Lower leg skin (tissue), 4 donors: Measurements from ENCODE around the gene FRAS1. TPM values are rescaled to one million over a fixed set of nuclear protein-coding genes. Genes with fewer than 3 reads are reported as not detected.
A peak's percentile ranks its signal among the peaks of the same experiment; 100 is the strongest.

Experiments used
- DNase-seq, 2 donors: peaks; one replicate each; pipeline ENCODE4 v3.0.0-alpha.2; 2019; ENCODE audit warnings: low spot score in 2 of 2
- H3K4me3 ChIP-seq: fragments of 200-600 bp; sonication (generic); 2 replicates; pipeline ENCODE4 v1.5.1; 2017; ENCODE audit warnings: mild to moderate bottlenecking, low read depth; ENCODE audit not compliant: poor library complexity, severe bottlenecking
- POLR2A ChIP-seq, 2 donors: fragments of 450-650 bp; IDR thresholded peaks; one replicate each; pipeline ENCODE4 v1.6.1; 2016 to 2017; ENCODE audit warnings: antibody characterized with exemption in 2 of 2, mild to moderate bottlenecking in 1 of 2, moderate library complexity in 1 of 2
- WGBS, 2 donors: methylation state at CpG; one replicate each; pipeline ENCODE4 v1.1.5; 2018; 5-methylcytosine and 5-hydroxymethylcytosine counted together
- intact Hi-C: fragments of 100-400 bp; cut with DNase I; formaldehyde crosslinking; loops from one replicate; pipeline ENCODE4 v1.15.0; 2023; ENCODE audit warnings: low total_unique reads
- total RNA-seq, 4 donors: library from RNA; depleted of rRNA; stranded (reverse); fragments of >200 nt; gene quantifications; one replicate each; pipeline ENCODE4 v1.1.0, GENCODE V29; 2016
- TF ChIP-seq, protein P1 (sequence below), 3 donors: fragments of 450-650 bp; IDR thresholded peaks; one replicate each; pipeline ENCODE4 v1.5.1; 2016; ENCODE audit warnings: antibody characterized with exemption in 3 of 3, mild to moderate bottlenecking in 3 of 3, moderate library complexity in 2 of 3

Gene FRAS1
- total RNA-seq, 4 donors from 2014 or later, result 0.83 to 5.3 (median 3.0) TPM

DNA sequence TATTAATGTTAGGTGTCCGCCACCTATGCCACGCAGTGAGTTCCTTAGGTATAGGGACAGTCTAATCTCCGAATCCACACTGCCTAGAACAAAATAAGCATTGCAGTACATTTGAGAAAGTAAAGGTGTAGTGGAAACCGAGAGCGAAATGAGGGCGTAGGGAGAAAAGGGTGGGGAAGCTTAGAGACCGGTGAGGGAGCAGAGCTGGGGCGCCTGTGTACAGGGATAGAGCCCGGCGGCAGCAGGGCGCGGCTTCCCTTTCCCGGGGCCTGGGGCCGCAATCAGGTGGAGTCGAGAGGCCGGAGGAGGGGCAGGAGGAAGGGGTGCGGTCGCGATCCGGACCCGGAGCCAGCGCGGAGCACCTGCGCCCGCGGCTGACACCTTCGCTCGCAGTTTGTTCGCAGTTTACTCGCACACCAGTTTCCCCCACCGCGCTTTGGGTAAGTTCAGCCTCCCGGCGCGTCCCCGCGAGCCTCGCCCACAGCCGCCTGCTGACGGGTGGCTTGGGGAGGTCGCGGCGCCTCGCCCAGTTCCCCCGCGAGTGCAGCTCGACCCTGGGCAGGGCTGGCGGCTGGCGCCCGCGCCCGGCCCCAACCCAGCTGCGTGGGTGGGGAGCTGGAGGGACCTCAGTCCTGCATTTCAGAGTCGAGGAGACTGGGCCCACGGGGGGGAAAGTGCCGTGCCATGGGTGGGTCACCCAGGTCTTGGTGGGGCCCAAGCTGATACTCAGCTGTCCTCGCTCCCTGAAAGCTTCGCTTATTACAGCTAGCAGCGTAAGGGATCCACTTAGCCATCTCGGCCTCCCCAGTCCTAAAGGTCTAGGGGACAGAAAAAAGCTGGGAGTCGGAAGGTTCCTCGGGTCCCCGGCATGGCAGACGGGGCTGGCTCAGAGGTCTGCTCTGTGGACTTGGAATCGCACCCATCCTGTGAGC is 494.6 kb downstream of the FRAS1 start, which contains the start of gene ANXA3:
Gene ANXA3 (plus strand): TSS at position 351 of the 932 bp plus-strand sequence. CDS start 2,704 bp downstream, outside the sequence.
- WGBS, 2 donors, result 6 to 9% methylated on average over 37 to 45 of the region's 65 CpGs
- intact Hi-C loops, result no loop called here
- peak in 1 of 2 donors; percentile 88 for DNase-seq
- TF ChIP-seq POLR2A (IDR thresholded peaks at IDR 0.05), result no peak
- TF ChIP-seq, protein P1, sequence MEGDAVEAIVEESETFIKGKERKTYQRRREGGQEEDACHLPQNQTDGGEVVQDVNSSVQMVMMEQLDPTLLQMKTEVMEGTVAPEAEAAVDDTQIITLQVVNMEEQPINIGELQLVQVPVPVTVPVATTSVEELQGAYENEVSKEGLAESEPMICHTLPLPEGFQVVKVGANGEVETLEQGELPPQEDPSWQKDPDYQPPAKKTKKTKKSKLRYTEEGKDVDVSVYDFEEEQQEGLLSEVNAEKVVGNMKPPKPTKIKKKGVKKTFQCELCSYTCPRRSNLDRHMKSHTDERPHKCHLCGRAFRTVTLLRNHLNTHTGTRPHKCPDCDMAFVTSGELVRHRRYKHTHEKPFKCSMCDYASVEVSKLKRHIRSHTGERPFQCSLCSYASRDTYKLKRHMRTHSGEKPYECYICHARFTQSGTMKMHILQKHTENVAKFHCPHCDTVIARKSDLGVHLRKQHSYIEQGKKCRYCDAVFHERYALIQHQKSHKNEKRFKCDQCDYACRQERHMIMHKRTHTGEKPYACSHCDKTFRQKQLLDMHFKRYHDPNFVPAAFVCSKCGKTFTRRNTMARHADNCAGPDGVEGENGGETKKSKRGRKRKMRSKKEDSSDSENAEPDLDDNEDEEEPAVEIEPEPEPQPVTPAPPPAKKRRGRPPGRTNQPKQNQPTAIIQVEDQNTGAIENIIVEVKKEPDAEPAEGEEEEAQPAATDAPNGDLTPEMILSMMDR (IDR thresholded peaks at IDR 0.05), result no peak
- peak within 1 kb of the TSS; percentile 32 for H3K4me3 ChIP-seq

DNA sequence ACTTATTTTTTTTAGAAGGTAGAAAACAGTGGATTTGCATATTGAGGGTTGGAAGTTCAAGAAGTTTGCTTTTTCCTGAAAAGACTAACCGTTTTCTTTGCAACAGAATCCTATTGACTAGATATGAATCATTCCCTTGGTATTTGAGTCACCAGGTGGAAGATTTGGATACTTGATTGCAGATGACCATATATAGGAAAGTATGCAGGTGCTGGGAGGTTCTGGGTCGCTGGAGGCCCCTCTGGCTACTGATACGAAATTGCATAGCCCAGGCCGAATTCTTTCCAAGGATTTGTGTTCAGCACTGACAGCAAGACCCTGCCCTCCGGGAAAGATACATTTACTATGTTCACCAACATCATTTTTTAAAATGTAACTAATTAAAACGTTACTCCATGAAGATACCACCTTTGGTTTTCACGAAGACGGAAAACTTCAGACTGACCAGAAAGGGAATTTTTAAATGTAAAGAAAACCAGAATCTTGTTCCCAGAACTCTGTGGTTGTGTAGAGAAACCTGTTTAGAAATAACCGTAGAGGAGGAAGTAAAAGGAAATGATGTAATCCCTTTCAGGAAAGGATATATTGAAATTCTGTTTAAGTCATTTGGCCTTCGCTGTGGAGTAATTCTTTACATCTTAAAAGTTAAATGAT is 495.4 kb downstream of the FRAS1 start:
- peak overlapping the region; percentile 32 for H3K4me3 ChIP-seq
- TF ChIP-seq, protein P1 (IDR thresholded peaks at IDR 0.05), result no peak
- no peak for TF ChIP-seq POLR2A (IDR thresholded peaks at IDR 0.05)
- intact Hi-C loops, result no loop called here
- no peak for DNase-seq
- WGBS, 2 donors, result 50 to 51% methylated on average over 10 of the region's 10 CpGs

DNA sequence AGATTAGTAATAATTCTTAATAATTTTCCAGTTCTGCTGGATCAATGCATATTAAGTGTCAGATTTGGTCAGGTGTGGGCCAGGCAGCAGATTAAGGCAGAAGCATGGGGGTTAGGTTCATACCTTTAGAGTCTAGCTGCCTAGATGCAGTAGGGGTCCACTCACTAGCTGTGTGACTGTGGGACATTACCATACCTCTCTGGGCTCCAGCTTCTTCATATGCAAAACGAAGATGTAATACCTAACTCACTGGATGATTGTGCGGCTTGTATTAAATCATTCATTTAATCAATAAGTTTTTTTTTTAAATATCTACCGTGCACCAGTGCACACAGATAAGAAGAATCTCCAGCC is 495.9 kb downstream of the FRAS1 start:
- WGBS, 2 donors, result 92 to 94% methylated on average over 3 of the region's 3 CpGs
- intact Hi-C loops, result no loop called here
- TF ChIP-seq, protein P1 (IDR thresholded peaks at IDR 0.05), result no peak
- TF ChIP-seq POLR2A (IDR thresholded peaks at IDR 0.05), result no peak
- no peak overlapping the region for H3K4me3 ChIP-seq
- DNase-seq, result no peak

DNA sequence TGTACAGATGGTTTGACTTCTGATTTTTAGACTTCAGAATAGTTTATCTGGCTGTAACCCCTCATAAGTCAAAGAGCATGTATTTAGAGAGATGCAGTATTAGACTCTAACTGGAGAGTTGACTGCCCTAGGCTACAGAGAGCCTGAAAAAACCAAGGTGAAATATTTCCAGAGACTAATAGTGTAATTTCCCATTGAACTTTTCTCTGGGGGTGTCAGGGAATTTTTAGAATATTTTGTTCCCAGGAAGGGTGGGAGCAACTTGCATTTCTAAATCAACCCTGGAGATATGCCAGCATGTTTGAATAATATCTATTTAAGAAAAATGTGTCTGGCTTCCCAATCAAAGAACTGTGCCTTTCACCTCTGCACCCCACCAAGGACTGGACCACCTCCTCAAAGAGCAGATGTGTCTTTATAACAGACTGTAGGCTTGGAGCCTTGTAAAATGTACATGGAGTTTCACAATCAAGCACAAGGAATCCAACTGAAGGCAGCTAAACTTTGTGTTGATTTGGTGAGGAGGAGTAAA is 496.5 kb downstream of the FRAS1 start:
- no peak overlapping the region for H3K4me3 ChIP-seq
- TF ChIP-seq POLR2A (IDR thresholded peaks at IDR 0.05), result no peak
- TF ChIP-seq, protein P1 (IDR thresholded peaks at IDR 0.05), result no peak
- DNase-seq, result no peak
- intact Hi-C loops, result no loop called here

GRCh38 chr4:78556665-78557064 is 499.5 kb downstream of the FRAS1 start:
- WGBS, 2 donors, result 50 to 70% methylated on average over 4 of the region's 4 CpGs
- intact Hi-C loops, result no loop called here
- TF ChIP-seq, protein P1 (IDR thresholded peaks at IDR 0.05), result no peak
- no peak for TF ChIP-seq POLR2A (IDR thresholded peaks at IDR 0.05)
- DNase-seq, result no peak
- H3K4me3 ChIP-seq, result no peak overlapping the region
